ENCODE measurements around the gene STK11. TPM values are rescaled to one million over a fixed set of nuclear protein-coding genes. Genes with fewer than 3 reads are reported as not detected.

STK11 gene
- total RNA-seq, 2 donors from 2014 or later, result 62.0 to 64.7 TPM

- Histone ChIP-seq H3K36me3 (peaks cover 3% of the 10 kb centered on the region), H3K4me1 (peaks cover 0 to 70% of the 10 kb centered on the region in 2 donors), H3K9me3 (no peaks in the 10 kb centered on the region), H3K4me3 (peak overlapping the region; percentile 40 to 59), H3K27me3 (no peaks in the 10 kb centered on the region), H3K27ac (peak overlapping the region; percentile 88 to 93)
- peak; percentile 94 for DNase-seq (ENCODE audit: low spot score)
- no peak for TF ChIP-seq CTCF (IDR thresholded peaks at IDR 0.05)
These were observed 60.1 kb downstream of the STK11 start for GRCh38 chr19:1265615-1266128.

GRCh38 chr19:1266129-1266915 lies 60.7 kb downstream of the STK11 start:
- peak; percentile 90 for DNase-seq (ENCODE audit: low spot score)
- Histone ChIP-seq H3K27me3 (no peaks in the 10 kb centered on the region), H3K27ac (peak overlapping the region; percentile 88 to 93), H3K9me3 (no peaks in the 10 kb centered on the region), H3K4me1 (peaks cover 0 to 73% of the 10 kb centered on the region in 2 donors), H3K36me3 (peaks cover 9% of the 10 kb centered on the region), H3K4me3 (peak overlapping the region; percentile 40 to 59)
- no peak for TF ChIP-seq CTCF (IDR thresholded peaks at IDR 0.05)

GRCh38 chr19:1266916-1267476 lies 61.4 kb downstream of the STK11 start:
- H3K4me3 ChIP-seq, result peak overlapping the region; percentile 40 to 59
- no peak for DNase-seq (ENCODE audit: low spot score)
- H3K36me3 ChIP-seq, result peaks cover 16% of the 10 kb centered on the region
- H3K27ac ChIP-seq, result peak overlapping the region; percentile 88 to 93
- no peaks in the 10 kb centered on the region for H3K9me3 ChIP-seq
- no peaks in the 10 kb centered on the region for H3K27me3 ChIP-seq
- peaks cover 0 to 73% of the 10 kb centered on the region in 2 donors for H3K4me1 ChIP-seq
- TF ChIP-seq CTCF (IDR thresholded peaks at IDR 0.05), result peak; percentile 96 to 99

- Histone ChIP-seq H3K9me3 (no peaks in the 10 kb centered on the region), H3K36me3 (peaks cover 22% of the 10 kb centered on the region), H3K27me3 (no peaks in the 10 kb centered on the region), H3K4me3 (peak overlapping the region in 1 of 2 donors; percentile 59), H3K4me1 (peaks cover 0 to 73% of the 10 kb centered on the region in 2 donors), H3K27ac (peak overlapping the region; percentile 88 to 94)
- TF ChIP-seq CTCF (IDR thresholded peaks at IDR 0.05), result no peak
- no peak for DNase-seq (ENCODE audit: low spot score)
These were observed 62.1 kb downstream of the STK11 start for GRCh38 chr19:1267477-1268225.

GRCh38 chr19:1268226-1269064 lies 62.9 kb downstream of the STK11 start:
- no peak for DNase-seq (ENCODE audit: low spot score)
- H3K9me3 ChIP-seq, result no peaks in the 10 kb centered on the region
- H3K4me3 ChIP-seq, result peak overlapping the region in 1 of 2 donors; percentile 61
- no peaks in the 10 kb centered on the region for H3K27me3 ChIP-seq
- peak overlapping the region; percentile 88 to 94 for H3K27ac ChIP-seq
- H3K36me3 ChIP-seq, result peaks cover 30% of the 10 kb centered on the region
- H3K4me1 ChIP-seq, result peaks cover 0 to 79% of the 10 kb centered on the region in 2 donors
- no peak for TF ChIP-seq CTCF (IDR thresholded peaks at IDR 0.05)

Data from right atrium auricular region (tissue), 2 donors.